Osteoblast (primary cell): Measurements from ENCODE around the gene FADS6. TPM values are rescaled to one million over a fixed set of nuclear protein-coding genes. Genes with fewer than 3 reads are reported as not detected.

Source experiments
- DNase-seq: peaks from one replicate; pipeline ENCODE4 v3.0.0; 2011; ENCODE audit warnings: low spot score, mixed read lengths; ENCODE audit not compliant: insufficient read length; ENCODE audit errors: missing footprints
- H2AFZ ChIP-seq: 2 replicates; pipeline ENCODE4 v1.6.0; 2011; ENCODE audit warnings: mild to moderate bottlenecking, low read length
- H3K27ac ChIP-seq: 2 replicates; pipeline ENCODE4 v1.5.1; 2011; ENCODE audit warnings: mild to moderate bottlenecking, low read depth, low read length, moderate library complexity
- H3K27me3 ChIP-seq: 2 replicates; pipeline ENCODE4 v1.6.0; 2012; ENCODE audit warnings: mild to moderate bottlenecking, control low read depth, inconsistent platforms, low read length, moderate library complexity; ENCODE audit not compliant: insufficient read depth
- H3K36me3 ChIP-seq: 2 replicates; pipeline ENCODE4 v1.5.1; 2011; ENCODE audit warnings: mild to moderate bottlenecking, low read length, control low read depth, moderate library complexity; ENCODE audit not compliant: insufficient read depth
- H3K4me1 ChIP-seq: 2 replicates; pipeline ENCODE4 v1.5.1; 2011; ENCODE audit warnings: mild to moderate bottlenecking, low read length, control low read depth, moderate library complexity; ENCODE audit not compliant: insufficient read depth
- H3K4me2 ChIP-seq: 2 replicates; pipeline ENCODE4 v1.6.0; 2011; ENCODE audit warnings: mild to moderate bottlenecking, low read length; ENCODE audit not compliant: insufficient read depth
- H3K4me3 ChIP-seq: fragments of 200-600 bp; sonication (generic); 3 replicates; pipeline ENCODE4 v1.5.1; 2012; ENCODE audit warnings: mild to moderate bottlenecking, low read length, inconsistent platforms; ENCODE audit not compliant: insufficient read depth
- H3K79me2 ChIP-seq: 2 replicates; pipeline ENCODE4 v1.6.0; 2012; ENCODE audit warnings: mild to moderate bottlenecking, low read length, control low read depth, inconsistent platforms; ENCODE audit not compliant: insufficient read depth
- H3K9me3 ChIP-seq: 2 replicates; pipeline ENCODE4 v1.5.1; 2011; ENCODE audit warnings: low read depth, low read length, control low read depth
- H4K20me1 ChIP-seq: 2 replicates; pipeline ENCODE4 v1.6.0; 2012; ENCODE audit warnings: mild to moderate bottlenecking, low read length, control low read depth; ENCODE audit not compliant: insufficient read depth
- total RNA-seq: library from RNA; depleted of rRNA; stranded (reverse); fragments of >200 nt; gene quantifications from 2 replicates; pipeline ENCODE4 v1.2.3, GENCODE V29; 2012
- TF ChIP-seq, protein P1 (sequence below): IDR thresholded peaks from 2 replicates; pipeline ENCODE4 v1.5.1; 2011; ENCODE audit warnings: mild to moderate bottlenecking, low read depth, low read length, moderate library complexity; ENCODE audit errors: extremely low read depth

FADS6 gene, protein sequence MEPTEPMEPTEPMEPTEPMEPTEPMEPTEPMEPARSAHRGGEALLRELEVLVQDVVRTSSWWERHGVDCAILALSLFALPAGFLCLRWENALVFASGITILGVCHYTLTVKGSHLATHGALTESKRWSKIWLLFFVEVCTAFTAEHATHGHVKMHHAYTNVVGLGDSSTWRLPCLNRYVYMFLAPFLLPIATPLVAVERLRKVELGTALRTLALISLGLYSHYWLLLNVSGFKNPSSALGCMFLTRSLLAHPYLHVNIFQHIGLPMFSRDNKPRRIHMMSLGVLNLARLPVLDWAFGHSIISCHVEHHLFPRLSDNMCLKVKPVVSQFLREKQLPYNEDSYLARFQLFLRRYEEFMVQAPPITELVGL
- total RNA-seq: not detected in 2 replicates

DNA sequence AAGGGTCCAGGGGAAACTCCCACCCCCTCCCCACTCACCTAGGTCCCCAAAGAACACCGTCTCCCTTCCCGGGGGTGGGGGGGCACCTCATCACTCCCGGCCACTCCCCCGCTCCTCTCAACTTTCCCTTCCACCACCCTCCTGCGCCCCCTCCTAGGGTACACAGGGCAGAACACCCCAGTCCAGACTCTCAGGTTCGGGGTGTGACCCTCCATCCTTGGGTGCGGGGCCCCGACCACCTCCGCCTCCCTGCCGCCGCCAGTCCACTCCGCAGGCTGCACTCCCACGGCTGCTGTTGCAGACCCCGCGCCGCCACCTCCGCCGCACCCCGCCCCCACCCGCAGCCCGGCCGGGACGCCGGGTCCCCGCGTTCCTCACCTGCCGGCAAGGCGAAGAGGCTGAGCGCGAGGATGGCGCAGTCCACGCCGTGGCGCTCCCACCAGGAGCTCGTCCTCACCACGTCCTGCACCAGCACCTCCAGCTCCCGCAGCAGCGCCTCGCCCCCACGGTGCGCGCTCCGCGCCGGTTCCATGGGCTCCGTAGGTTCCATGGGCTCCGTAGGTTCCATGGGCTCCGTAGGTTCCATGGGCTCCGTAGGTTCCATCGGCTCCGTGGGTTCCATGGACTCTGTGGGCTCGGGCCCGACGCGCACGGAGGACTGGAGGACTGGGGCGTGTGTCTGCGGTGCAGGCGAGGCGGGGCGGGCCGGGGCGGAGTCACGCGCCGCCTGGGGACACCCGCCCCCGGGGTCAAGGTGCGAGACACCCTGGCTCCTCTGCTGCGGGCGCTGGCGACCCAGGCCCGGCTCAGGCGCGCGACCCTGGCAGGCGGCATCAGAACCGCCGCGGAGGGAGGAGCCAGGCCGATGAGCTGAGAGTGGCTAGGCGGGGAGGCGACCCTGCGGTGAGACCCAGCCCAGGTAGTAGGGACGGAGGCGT, at the start of gene FADS6:
Gene FADS6, minus strand, starts transcription at position 660 of the 938 bp plus-strand sequence. Its CDS starts 38 bp downstream, at position 622.
- Histone ChIP-seq H3K9me3 (no peaks in the 10 kb centered on the region), H3K36me3 (no peaks in the 10 kb centered on the region), H3K27me3 (peaks cover 77% of the 10 kb centered on the region), H2AFZ (no peak within 1 kb of the TSS), H3K4me1 (no peaks in the 10 kb centered on the region), H4K20me1 (no peaks in the 10 kb centered on the region), H3K4me3 (no peak within 1 kb of the TSS), H3K27ac (no peak within 1 kb of the TSS), H3K79me2 (no peaks in the 10 kb centered on the region), H3K4me2 (no peak within 1 kb of the TSS)
- TF ChIP-seq, protein P1, sequence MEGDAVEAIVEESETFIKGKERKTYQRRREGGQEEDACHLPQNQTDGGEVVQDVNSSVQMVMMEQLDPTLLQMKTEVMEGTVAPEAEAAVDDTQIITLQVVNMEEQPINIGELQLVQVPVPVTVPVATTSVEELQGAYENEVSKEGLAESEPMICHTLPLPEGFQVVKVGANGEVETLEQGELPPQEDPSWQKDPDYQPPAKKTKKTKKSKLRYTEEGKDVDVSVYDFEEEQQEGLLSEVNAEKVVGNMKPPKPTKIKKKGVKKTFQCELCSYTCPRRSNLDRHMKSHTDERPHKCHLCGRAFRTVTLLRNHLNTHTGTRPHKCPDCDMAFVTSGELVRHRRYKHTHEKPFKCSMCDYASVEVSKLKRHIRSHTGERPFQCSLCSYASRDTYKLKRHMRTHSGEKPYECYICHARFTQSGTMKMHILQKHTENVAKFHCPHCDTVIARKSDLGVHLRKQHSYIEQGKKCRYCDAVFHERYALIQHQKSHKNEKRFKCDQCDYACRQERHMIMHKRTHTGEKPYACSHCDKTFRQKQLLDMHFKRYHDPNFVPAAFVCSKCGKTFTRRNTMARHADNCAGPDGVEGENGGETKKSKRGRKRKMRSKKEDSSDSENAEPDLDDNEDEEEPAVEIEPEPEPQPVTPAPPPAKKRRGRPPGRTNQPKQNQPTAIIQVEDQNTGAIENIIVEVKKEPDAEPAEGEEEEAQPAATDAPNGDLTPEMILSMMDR: no peak
- peak; percentile 72 for DNase-seq

DNA sequence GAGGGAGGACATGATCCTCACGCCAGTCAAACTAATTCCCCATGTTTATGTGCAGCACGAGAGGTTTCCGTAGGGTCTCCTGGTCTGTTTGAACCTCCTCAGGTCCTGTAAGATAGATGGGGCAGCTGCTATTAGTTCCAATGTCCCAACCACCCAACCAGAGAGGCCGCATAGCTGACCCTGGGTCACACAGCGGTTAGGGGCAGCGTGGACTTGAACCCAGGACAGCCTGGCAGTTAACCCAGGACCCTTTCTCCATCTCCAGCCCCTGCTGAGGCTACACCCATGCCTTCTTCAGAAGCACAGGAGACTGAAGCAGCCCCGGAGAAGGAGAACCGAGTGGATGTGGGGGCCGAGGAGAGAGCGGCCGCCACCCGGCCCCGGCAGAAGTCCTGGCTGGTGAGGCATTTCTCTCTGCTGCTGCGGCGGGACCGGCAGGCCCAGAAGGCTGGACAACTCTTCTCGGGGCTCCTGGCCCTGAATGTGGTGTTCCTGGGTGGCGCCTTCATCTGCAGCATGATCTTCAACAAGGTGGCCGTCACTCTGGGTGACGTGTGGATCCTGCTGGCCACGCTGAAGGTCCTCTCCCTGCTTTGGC, 47.8 kb upstream of the FADS6 start:
- Histone ChIP-seq H3K36me3 (no peaks in the 10 kb centered on the region), H3K9me3 (no peaks in the 10 kb centered on the region), H3K4me2 (no peak overlapping the region), H3K27ac (no peak overlapping the region), H4K20me1 (no peaks in the 10 kb centered on the region), H3K4me3 (no peak overlapping the region), H2AFZ (no peak overlapping the region), H3K79me2 (no peaks in the 10 kb centered on the region), H3K4me1 (no peaks in the 10 kb centered on the region), H3K27me3 (peaks cover 46% of the 10 kb centered on the region)
- TF ChIP-seq, protein P1: no peak
- no peak for DNase-seq

DNA sequence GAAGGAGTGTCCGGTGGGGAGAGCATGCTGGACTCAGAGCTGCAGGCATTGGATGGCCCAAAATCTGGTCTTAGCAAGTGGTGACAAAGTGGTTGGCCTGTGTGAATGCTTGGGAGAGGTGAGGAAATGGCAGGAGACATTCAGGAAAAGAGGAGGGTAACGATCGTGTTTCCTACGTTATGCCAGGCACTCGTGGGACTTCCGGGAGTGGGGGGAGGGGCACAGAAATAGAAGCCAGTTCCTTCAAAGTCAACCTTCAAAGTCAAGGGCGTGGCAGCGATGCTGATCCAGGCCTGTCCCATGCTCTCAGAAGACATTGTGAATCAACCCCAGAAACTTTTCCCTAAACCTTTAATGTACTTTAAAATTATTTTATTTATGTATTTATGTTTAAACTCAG, 46.1 kb upstream of the FADS6 start:
- Histone ChIP-seq H4K20me1 (no peaks in the 10 kb centered on the region), H2AFZ (no peak overlapping the region), H3K9me3 (no peaks in the 10 kb centered on the region), H3K36me3 (no peaks in the 10 kb centered on the region), H3K4me3 (no peak overlapping the region), H3K27ac (no peak overlapping the region), H3K4me2 (no peak overlapping the region), H3K79me2 (no peaks in the 10 kb centered on the region), H3K4me1 (no peaks in the 10 kb centered on the region), H3K27me3 (peaks cover 56% of the 10 kb centered on the region)
- TF ChIP-seq, protein P1: no peak
- no peak for DNase-seq
